Left kidney (tissue), 2 donors: ENCODE measurements around the gene IMPG2. TPM values are rescaled to one million over a fixed set of nuclear protein-coding genes. Genes with fewer than 3 reads are reported as not detected.

Experiments
- DNase-seq: peaks from one replicate; pipeline ENCODE4 v3.0.0-alpha.2; 2013
- polyA plus RNA-seq: library from polyadenylated mRNA; unstranded; fragments of 120-200 nt; gene quantifications from one replicate; pipeline ENCODE4 v1.2.1, GENCODE V29; 2013; ENCODE audit not compliant: insufficient read length

The IMPG2 gene
- polyA plus RNA-seq, 1 donor, result 0.76 TPM

GRCh38 chr3:101184111-101184510 lies 136.3 kb downstream of the IMPG2 start:
- no peak for DNase-seq

- no peak for DNase-seq
Observed at GRCh38 chr3:101183151-101183550, 137.2 kb downstream of the IMPG2 start.

- no peak for DNase-seq
Observed at GRCh38 chr3:101182734-101183133, 137.6 kb downstream of the IMPG2 start.

GRCh38 chr3:101181801-101182200 lies 138.6 kb downstream of the IMPG2 start:
- no peak for DNase-seq

GRCh38 chr3:101179637-101180036 lies 140.7 kb downstream of the IMPG2 start:
- no peak for DNase-seq

- DNase-seq, result no peak
Observed at GRCh38 chr3:101177577-101177976, 142.8 kb downstream of the IMPG2 start.

Other genes starting within 250 kb of the IMPG2 start
- gene SENP7, start 192.6 kb upstream of the IMPG2 start, polyA plus RNA-seq, result 101 TPM
- gene TRMT10C, start 241.3 kb upstream of the IMPG2 start, polyA plus RNA-seq, result 35.4 TPM